Inflammatory macrophage treated with lipopolysaccharide for 4 hours (primary cell): ENCODE results near the gene PRKN.

Experiments
- DNase-seq: peaks from one replicate; pipeline ENCODE4 v3.0.0-alpha.2; 2020

Gene PRKN

DNA sequence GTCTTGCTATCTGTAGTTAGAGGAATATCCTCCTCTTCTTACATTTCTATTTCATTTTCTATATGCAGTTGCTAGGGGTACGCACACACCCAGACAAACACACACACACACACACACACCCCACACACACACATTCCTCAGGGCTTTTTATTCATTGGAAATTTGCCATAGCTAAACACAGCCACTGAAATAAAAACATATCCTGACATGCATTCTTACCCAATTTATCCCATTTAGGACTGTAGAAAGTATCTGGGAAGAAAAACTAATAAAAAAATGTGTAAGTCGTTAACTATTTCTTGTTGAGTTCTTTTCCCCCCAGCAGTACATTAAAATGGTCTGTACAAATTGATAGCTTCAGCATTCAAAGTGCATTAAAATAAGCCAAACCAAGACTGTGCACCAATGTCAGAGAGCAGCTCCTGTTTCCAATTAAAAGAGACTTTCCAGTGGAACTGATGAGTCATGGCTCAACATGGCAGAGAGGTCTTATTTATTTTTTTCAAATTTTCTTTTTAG is 1095.8 kb downstream of the PRKN start:
- DNase-seq, result no peak

- DNase-seq, result no peak
These were observed 1096.9 kb downstream of the PRKN start for GRCh38 chr6:161630674-161631073.

DNA sequence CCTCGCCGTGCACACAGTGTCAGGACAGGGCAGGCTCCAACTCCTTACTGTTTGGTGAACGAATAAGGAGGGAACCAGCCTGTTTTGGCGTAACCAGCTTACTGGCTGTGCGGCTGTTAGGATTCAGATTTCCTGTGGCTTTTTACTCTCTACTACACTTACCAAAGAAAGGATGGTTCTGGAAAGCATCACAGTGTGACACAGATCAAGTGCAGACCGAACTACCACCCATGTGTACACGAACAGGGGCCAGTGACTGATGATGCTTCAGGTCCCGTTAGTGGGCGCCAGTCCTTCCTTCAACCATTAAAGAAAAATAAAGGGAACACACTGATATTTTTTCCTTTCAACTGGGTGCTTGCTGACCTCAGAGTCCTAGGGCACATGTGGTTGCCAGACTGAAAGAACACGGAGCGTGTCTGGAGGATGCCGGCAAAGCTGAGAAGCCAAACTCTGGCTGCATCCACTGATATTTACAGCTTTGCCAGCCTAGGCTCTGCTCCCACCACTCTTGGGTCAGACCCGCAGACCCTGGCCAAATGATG is 1101.4 kb downstream of the PRKN start:
- DNase-seq, result no peak

DNA sequence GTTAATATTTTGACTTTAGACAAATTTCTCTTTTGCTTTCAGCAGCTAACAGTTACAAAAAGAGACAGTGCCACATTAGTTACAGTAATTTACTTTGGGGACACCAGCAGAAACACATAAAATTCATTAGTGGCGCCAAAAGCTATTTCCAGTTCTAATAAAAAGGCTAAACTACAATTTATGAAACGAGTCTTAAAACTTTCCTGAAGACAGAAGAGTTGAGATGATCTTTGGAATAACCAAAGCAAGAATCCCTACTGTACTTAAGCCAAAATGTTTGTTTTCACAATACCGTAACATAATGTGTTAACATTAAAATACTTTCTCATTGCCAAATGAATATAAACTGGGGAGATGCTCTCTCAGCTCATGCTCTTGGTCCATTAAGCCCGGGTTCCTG is 1103.5 kb downstream of the PRKN start:
- no peak for DNase-seq

DNA sequence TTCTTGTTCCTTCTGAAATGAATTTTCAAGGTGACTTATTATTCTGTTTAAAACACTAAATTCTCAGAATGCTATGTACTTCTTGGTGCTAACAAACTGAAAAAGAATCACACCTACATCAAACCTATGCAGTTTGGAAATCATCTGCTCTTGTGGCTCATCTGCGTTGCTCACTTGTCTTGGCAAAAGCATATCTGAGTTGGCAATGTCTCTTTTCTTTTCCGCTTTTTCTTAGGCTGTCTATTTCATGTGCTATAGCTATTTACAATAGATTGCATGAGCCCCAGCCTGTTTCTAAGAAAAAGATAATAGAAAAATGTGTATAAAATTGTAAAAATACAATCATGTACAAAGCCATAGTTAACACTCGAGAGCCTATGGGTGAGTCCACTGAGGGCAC is 1104.8 kb downstream of the PRKN start:
- DNase-seq, result no peak

DNA sequence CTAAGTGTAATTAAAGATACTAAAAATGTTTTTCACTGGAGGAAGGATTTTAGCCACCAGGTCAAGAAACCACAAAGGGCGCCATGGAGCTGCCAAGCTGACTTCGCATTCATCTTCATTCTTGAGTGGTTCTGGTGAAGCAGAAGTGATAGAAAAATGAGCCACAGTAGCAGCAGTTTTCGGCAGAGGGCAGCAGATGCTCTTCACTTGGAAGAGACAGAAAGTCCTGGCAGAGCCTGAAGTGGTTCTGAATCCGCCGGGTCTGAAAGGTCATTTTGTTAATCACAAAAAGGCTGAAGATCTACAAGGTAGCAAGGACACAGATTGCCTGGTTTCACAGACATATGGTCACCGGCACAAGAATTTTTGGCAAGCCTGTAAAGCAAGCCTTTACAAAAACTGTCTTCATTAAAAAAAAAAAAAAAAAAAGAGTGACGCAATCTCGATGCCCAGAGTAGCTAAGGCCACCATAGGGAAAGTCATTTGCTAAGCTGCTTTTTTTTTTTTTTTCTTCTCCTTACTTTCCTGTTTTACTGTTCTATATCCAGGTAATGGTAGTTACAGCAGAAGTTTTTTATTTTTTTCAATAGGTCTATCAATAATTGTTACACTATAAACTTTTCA is 1108.6 kb downstream of the PRKN start:
- no peak for DNase-seq

- no peak for DNase-seq
These were observed 1113.9 kb downstream of the PRKN start for GRCh38 chr6:161613711-161614110.

GRCh38 chr6:161608771-161609170 is 1118.8 kb downstream of the PRKN start:
- DNase-seq, result no peak

DNA sequence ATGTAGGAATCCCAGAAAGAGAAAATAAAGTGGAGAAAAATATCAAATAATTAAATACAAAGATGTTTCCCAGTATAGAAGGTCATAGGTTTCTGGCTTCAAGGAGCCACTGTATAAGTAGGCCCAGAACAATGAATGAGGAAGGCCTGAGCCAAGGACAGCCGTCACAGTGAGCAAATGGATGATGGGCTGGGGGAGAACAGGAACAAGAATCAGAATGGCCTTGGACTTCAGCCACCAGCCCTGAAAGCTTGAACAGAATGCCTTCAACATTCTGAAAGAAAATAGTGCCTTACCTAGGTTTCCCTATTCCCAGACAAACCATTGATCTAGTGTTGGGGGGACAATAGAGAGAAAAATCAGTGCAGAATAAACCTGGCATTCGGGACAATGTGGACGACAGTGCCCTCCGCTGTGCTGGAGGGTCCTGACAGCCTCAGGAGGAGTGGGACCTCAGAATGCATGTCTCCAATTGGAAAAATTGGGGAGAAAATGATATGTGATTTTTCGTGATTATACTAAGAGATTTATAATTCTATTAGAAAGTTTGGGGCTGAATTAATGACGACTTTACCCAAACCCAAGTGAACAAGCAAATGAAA is 1119.8 kb downstream of the PRKN start:
- DNase-seq, result no peak

- DNase-seq, result no peak
These were observed 1125.2 kb downstream of the PRKN start for GRCh38 chr6:161602359-161602758.

DNA sequence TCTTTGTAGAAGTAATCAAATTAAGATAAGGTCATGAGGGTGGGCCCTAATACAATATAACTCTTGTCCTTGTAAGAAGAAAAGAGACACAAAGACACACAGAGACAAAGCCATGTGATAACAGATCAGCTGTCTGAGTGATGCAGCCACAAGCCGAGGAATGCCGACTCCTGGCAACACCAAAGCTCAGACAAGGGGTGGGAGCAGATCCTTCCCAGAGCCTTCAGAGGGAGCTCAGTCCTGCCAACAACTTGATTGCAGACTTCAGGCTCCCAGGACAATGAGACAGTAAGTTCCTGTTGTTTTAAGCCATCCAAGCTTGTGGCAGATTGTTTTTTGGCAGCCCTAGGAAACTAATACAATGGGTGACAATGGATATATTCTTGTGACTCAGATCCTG is 1128.7 kb downstream of the PRKN start:
- DNase-seq, result no peak

GRCh38 chr6:161596807-161597520 is 1130.6 kb downstream of the PRKN start:
- no peak for DNase-seq

DNA sequence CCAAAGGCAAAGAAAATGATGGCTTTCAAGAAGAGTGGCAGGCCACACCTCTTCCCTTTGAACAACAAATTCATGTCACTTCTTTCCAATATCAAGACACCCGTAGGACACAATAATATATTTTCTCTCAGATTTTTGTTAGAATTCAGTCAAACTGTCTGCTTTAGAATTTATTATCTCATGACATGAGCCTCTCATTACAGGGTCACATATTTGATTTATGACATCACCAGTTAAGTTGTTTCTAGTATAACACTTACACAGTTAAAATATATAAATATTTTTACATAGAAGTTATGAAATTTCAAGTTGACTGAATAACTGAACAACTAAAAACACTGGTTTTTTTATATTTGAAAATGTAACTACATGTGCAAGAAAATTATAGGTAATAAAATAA is 1133.2 kb downstream of the PRKN start:
- no peak for DNase-seq

DNA sequence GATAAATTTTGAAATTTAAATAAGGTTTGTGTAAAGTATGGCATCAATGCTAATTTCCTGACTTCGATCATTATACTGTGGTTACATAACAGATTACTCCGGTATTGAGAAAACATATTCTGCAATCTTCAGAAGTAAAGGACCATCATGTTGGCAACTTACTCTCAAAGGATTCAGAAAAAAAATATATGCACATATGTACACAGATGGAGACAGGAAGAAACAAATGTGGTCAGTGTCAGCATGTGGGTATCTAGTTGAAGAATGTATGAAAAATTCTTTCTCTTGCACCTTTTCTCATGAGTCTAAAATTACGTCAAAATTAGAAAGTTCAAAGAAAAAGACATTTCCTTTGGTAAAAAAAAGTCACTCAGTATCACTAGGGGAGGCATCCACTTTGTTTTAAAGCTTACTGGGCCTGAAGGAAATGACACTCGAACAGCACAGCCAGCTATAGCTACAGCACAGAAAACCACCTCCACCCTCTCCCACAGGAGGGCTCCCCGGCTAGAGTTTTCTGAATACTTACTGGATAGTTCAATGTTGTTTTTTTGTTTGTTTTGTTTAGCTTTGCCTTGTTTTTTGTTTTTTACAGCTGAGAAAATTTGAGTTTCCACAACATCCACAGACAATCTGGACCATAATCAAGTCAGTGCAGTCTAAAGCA is 1136.5 kb downstream of the PRKN start:
- no peak for DNase-seq

- no peak for DNase-seq
These were observed 1140.7 kb downstream of the PRKN start for GRCh38 chr6:161586887-161587286.

GRCh38 chr6:161584621-161585340 is 1142.8 kb downstream of the PRKN start:
- no peak for DNase-seq

DNA sequence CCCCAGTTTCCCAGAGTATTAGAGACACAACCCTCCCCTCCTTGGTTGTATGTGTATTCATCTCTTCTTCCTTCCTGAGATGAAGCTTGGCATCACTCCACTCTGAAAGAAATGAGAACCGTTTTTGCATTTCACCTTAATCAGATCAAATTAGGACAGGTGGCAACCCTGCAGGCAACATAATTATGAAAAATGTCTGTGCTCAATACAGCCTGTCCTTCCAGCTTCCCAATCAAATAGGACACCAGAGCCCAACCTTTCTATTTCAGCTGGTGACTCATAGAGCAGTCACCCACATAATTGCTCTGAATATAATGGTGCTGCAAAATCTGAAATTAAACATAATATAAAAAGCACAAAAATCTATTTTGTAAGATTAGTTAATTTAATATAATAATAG is 1143.5 kb downstream of the PRKN start:
- no peak for DNase-seq

DNA sequence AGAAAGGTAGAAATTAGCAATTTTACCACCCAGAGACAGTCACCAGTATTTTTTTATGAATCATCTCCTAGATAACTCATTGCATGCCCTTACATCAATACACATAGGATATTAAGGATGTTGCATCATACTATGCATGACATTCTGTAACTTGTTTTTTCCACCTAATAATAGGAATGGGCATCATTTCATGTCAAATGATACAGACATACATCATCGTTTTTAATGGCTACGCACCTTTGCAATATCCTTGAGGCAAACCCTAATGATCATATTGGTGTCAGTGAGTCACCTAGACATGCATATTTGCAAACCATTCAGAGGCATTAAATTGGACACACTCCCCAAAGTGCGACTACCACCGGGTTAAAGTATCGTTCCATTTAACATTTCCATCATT is 1144.0 kb downstream of the PRKN start:
- DNase-seq, result no peak

GRCh38 chr6:161578478-161578877 is 1149.1 kb downstream of the PRKN start:
- no peak for DNase-seq

DNA sequence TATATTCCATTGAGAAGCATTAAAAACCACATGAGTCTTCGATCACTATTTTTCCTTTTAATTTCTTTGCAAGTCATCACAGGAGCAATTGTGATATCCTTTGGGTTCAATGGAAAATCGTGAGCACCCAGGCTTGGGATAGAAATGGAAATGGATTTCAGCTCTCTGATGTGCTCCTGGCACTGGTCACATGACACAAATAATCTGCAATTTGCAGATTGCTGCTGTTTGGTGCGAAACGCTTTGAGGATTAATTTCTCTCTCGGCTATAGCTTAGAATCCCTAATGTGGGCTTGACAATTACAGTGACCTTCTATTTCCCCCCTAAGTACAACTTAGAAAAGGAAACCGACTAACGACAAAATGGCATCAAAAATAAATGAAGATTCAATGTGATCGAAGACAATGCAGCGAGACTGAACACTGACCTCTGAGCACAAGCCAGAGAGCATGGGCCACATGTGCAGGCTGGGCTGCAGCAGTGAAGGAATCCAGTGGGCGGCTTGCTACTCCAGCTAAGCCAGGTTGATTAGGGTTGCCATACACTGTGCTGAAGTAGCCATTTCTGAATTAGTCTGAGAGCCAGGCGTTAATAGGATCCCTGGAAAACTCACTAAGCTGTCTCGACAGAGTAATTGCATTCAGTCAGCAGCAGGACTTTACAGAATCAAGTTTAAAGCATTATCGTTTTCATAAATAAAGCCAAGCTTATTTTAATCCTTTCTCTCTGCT is 1151.9 kb downstream of the PRKN start:
- DNase-seq, result no peak

DNA sequence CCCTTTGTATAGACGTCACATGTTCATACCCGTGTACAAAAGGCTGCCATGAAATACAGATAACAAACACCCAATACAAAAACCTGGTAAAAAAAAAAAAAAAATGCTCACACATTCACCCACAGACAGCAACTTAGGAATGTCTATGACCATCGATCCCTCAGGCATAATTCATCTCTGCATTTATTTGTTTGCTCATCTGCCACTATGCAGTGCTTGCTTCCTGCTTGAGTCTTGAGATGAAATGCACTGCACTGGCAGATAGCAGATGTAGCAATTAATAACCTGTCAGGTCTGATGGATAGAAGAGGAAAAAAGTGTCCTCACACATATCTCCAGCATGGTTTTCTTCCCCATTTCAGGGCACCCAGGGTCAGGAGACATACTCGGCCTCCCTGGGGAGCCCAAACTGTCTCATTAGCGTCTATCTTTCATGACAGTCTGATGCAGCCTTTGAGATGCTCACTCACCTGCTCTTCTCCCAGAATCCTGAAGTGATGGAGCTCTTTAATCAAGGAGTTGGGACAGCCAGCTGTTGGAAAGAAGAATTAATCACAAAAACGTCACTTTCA is 1158.6 kb downstream of the PRKN start:
- no peak for DNase-seq

- no peak for DNase-seq
These were observed 1162.6 kb downstream of the PRKN start for GRCh38 chr6:161564952-161565351.
